Measurements from ENCODE around the gene RRAGD.

The RRAGD gene

DNA sequence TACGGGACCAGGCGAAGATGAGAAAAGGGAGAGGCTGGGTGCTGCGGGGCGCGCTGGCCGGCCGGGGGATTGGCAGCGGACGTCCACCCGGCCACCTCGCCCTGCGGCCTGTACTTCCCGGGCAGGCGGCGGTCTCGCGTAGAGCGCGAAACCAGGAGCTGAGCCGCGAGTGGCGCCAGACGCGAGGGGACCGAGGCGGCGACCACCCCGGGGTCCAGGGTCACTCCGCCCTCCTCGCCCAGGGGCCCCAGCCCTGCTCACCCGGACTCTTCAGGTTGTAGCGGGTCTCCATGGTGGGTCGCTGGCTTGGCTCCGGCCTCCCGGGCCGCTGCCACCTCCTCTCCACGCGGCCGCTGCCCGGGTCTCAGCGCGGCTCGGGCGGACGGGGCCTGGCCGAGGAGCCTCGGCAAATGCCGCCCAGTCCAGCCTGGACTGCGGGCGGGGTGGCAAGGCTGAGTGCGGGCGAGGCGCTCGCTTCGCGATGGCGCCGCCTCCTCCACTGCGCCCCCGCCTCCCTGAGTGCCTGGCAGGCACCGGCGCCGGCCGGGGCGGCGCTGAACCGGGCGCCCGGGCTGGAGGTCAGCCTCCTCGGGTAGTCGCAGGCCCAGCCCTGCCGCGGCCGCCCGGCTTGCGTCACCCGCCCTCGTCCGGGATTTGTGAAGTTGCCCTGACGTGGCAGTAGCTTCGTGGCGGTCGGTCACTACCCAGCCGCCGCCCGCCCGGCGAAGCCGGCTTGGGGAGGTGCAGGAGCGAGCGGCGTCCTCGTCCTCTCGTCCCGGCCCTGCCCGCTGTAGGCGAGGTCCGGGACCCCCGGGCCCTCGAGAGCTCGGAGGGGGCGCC lies 59.6 kb downstream of the RRAGD start, which contains the start of gene UBE2J1:
UBE2J1 (minus strand) TSS at position 445 of the 840 bp plus-strand sequence; CDS start at position 292, 153 bp downstream.
- Mint-ChIP-seq H3K27ac (peak within 1 kb of the TSS; percentile 98), H3K4me3 (peak within 1 kb of the TSS; percentile 98), H3K36me3 (ENCODE audit: low read depth) (peaks cover 2% of the 10 kb centered on the region), H3K27me3 (ENCODE audit: low read depth) (no peaks in the 10 kb centered on the region), H3K4me1 (ENCODE audit: low read depth) (peaks cover 61% of the 10 kb centered on the region), H3K9me3 (no peaks in the 10 kb centered on the region)

DNA sequence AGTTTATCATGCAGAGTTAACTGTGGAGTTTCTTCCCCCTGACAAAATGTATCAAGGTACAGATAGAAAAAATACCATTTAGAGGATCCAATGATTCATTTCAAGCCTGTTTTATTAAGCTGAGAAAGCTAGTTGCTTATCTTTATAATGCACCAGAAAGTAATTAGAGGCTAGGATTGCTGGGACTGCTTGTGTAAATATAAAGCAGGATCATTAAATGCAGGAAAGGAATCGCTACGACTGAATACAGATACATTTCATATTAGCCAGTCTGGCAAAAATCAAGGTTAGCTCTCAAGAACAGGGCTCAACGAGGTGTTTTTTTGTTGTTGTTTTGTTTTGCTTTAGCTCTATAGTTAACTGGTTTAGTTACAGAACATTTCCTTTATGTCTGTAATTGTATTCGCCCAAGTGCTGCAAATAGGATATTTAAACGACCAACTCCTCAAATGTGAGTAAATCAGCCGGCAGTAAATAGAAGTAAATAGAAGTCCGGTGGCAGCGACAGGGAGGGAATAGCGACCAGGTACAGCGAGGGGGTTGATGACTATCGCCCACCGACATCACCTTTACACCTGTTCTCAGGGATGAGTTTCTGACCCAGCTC lies 60.3 kb downstream of the RRAGD start:
- Mint-ChIP-seq H3K27me3 (ENCODE audit: low read depth) (no peaks in the 10 kb centered on the region), H3K4me3 (peak overlapping the region; percentile 98), H3K9me3 (no peaks in the 10 kb centered on the region), H3K27ac (peak overlapping the region; percentile 98), H3K4me1 (ENCODE audit: low read depth) (peaks cover 59% of the 10 kb centered on the region), H3K36me3 (ENCODE audit: low read depth) (peaks cover 2% of the 10 kb centered on the region)

DNA sequence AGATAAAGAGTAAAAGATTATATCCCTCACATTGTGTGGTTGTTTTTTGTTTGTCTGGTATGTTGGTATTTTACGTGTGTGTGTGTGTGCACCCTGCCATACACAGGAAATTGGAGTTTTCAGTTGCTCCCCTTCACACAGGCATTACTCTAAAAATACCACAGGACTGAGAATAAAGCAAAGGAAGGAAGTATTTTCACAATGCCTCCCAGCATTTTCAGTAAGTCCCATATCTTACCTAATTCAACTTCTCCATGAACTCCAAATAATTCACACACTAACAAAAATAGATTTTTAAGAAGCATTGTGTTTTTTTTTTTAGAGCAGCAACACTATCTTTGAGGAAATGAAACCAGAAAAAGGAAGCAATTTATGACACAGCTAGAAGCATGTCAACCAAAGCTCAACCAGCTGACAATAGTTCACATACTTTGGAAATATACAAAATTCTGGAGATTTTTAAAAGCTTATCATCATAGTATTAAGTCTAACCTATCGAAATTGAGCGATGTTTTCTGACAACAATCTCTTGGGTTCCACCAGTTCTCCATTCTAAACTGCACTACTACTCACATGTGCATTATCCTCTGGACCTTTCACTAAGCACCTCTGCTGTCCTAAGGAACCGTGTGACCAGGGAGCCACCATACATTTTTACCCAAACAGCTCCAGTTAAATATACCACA lies 61.6 kb downstream of the RRAGD start:
- H3K27ac Mint-ChIP-seq, result peak overlapping the region; percentile 98
- H3K4me3 Mint-ChIP-seq, result peak overlapping the region; percentile 98
- no peaks in the 10 kb centered on the region for H3K9me3 Mint-ChIP-seq
- H3K27me3 Mint-ChIP-seq (ENCODE audit: low read depth), result no peaks in the 10 kb centered on the region
- peaks cover 2% of the 10 kb centered on the region for H3K36me3 Mint-ChIP-seq (ENCODE audit: low read depth)
- H3K4me1 Mint-ChIP-seq (ENCODE audit: low read depth), result peaks cover 53% of the 10 kb centered on the region

DNA sequence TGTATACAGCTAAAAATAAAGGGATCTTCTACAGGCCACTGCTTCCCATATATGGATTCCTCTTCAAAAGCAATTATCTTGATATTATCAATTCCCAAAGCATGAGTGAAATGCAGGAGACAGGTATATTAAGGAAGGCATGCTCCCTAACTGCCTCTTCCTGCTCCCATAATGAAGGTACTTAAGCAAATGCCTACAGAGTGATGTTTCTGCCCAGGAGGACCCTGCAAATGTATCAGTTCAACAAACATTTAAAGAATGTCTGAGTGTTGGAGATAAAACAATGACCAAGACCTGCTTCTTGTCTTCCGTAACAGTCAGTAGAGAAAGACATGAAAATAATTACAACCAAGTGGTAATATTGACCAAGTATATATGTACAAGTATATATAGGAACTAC lies 63.7 kb downstream of the RRAGD start:
- Mint-ChIP-seq H3K27ac (no peak overlapping the region), H3K4me1 (ENCODE audit: low read depth) (peaks cover 47% of the 10 kb centered on the region), H3K27me3 (ENCODE audit: low read depth) (no peaks in the 10 kb centered on the region), H3K9me3 (no peaks in the 10 kb centered on the region), H3K36me3 (ENCODE audit: low read depth) (peaks cover 2% of the 10 kb centered on the region), H3K4me3 (no peak overlapping the region)

DNA sequence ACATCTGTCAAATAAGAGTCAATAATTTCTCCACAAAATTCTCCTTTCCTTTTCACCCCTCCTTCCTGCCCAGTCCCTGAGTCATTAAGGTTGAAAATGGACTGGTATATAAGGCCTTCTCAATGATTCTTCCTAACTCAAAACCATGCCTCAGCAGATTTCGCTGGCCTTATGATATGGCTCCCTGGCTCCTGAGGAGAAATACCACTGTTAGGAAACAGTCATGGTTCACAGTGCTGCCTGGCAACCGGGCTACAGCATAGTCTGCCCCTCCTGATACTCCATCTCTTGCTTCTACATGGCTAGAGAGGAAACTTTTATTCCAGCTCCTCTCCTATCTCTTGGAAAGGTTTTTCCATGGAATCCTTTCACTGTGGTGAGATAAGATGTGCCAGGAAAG lies 64.2 kb downstream of the RRAGD start:
- H3K4me1 Mint-ChIP-seq (ENCODE audit: low read depth), result peaks cover 46% of the 10 kb centered on the region
- H3K4me3 Mint-ChIP-seq, result no peak overlapping the region
- no peak overlapping the region for H3K27ac Mint-ChIP-seq
- H3K9me3 Mint-ChIP-seq, result no peaks in the 10 kb centered on the region
- no peaks in the 10 kb centered on the region for H3K27me3 Mint-ChIP-seq (ENCODE audit: low read depth)
- H3K36me3 Mint-ChIP-seq (ENCODE audit: low read depth), result peaks cover 2% of the 10 kb centered on the region

DNA sequence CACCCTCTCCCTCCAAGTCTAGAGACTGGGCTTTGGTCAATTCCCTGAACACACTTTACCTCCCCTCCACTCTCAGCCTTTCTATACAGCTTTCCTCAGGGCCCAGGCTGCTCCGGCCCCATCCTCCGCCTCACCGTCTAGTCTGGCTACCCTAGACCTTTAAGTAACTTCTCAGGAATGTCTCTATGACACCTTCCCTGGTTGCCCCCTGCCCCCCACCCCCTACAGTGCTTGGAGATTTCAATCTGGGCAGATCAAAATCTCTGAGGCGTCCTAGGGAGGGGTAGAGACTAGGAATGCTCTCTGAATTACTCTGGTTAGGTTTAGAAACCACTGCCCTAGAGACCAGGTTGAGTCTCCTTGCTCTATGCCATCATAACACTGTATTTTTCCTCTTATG lies 65.6 kb downstream of the RRAGD start:
- Mint-ChIP-seq H3K9me3 (no peaks in the 10 kb centered on the region), H3K27me3 (ENCODE audit: low read depth) (no peaks in the 10 kb centered on the region), H3K4me1 (ENCODE audit: low read depth) (peaks cover 43% of the 10 kb centered on the region), H3K36me3 (ENCODE audit: low read depth) (peaks cover 5% of the 10 kb centered on the region), H3K27ac (no peak overlapping the region), H3K4me3 (no peak overlapping the region)

DNA sequence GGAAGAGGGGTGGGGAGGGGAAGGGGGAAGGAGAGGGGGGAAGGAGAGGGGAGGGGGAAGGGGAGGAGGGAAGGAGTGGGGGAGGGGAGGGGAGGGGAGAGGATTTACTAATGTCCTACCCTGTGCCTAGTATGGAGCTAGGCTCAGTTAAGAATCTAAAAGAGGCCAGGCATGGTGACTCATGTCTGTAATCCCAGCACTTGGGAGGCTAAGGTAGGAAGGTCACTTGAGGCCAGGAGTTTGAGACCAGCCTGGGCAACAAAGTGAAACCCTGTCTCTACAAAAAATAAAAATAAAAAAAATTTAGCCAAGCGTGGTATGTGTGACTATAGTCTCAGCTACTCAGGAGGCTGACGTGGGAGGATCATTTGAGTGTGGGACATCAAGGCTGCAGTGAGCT lies 72.5 kb downstream of the RRAGD start:
- H3K4me3 Mint-ChIP-seq, result no peak overlapping the region
- H3K27me3 Mint-ChIP-seq (ENCODE audit: low read depth), result no peaks in the 10 kb centered on the region
- H3K4me1 Mint-ChIP-seq (ENCODE audit: low read depth), result peaks cover 8% of the 10 kb centered on the region
- peaks cover 38% of the 10 kb centered on the region for H3K36me3 Mint-ChIP-seq (ENCODE audit: low read depth)
- no peaks in the 10 kb centered on the region for H3K9me3 Mint-ChIP-seq
- peak overlapping the region; percentile 5 for H3K27ac Mint-ChIP-seq

DNA sequence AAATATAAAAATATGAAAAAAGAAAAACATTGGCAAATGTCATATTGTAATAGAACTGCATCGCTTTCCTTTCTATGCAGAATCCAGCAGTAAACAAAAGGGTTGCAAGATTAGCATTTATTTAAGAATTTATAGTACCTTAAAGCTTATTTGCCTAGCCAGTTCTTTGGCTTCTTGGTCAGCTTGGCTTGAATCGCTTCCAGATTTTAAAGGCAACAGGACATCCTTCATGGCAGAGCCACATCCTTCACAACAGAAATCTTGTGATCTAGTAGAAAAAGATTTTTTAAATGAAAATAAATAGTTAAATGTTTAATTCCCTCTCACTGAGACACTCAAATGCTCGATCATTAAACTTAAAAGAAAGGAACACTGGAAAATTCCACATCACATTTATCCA lies 76.9 kb downstream of the RRAGD start:
- Mint-ChIP-seq H3K27ac (no peak overlapping the region), H3K4me1 (ENCODE audit: low read depth) (peaks cover 5% of the 10 kb centered on the region), H3K4me3 (no peak overlapping the region), H3K36me3 (ENCODE audit: low read depth) (peaks cover 44% of the 10 kb centered on the region), H3K9me3 (no peaks in the 10 kb centered on the region), H3K27me3 (ENCODE audit: low read depth) (no peaks in the 10 kb centered on the region)

DNA sequence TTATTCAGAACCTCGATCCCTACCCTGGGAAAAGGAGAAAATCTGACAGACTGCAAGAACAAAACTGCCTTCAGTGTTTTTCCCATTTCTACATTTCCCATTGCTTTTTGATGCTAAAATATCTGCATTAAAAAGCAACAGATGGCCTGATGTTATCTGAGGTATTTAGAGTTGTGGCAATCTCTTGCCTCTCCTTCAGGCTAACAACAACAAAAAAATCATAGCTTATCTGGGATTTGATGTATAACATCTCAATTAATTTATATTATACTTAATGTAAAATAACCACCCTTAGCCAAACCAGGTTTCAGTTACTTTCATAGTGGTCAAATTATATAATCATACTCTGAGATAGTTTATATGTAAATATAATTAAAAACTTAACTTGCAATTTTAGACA lies 81.2 kb downstream of the RRAGD start:
- peaks cover 38% of the 10 kb centered on the region for H3K36me3 Mint-ChIP-seq (ENCODE audit: low read depth)
- no peaks in the 10 kb centered on the region for H3K9me3 Mint-ChIP-seq
- H3K4me1 Mint-ChIP-seq (ENCODE audit: low read depth), result peaks cover 4% of the 10 kb centered on the region
- no peaks in the 10 kb centered on the region for H3K27me3 Mint-ChIP-seq (ENCODE audit: low read depth)
- H3K27ac Mint-ChIP-seq, result no peak overlapping the region
- H3K4me3 Mint-ChIP-seq, result no peak overlapping the region

DNA sequence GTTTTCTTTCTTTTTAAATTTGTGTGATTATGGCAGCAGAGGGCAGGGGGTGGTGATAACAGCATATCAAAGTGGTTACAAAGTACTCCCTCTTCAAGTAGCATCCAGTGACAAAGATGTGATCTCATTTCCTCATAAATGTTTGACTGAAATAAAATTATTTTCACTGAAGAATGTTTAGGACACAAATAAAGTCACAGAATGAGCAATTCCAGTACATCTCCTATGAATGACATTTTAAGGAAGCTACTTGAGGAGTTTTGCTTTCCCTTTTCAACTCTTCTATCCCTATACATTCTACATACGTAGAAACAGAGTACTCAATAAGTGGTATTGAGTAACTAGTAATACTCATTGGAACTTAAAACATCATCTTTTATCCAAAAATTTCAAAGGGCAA lies 83.1 kb downstream of the RRAGD start:
- no peak overlapping the region for H3K4me3 Mint-ChIP-seq
- H3K9me3 Mint-ChIP-seq, result no peaks in the 10 kb centered on the region
- no peaks in the 10 kb centered on the region for H3K27me3 Mint-ChIP-seq (ENCODE audit: low read depth)
- H3K27ac Mint-ChIP-seq, result no peak overlapping the region
- peaks cover 40% of the 10 kb centered on the region for H3K36me3 Mint-ChIP-seq (ENCODE audit: low read depth)
- H3K4me1 Mint-ChIP-seq (ENCODE audit: low read depth), result peaks cover 4% of the 10 kb centered on the region

DNA sequence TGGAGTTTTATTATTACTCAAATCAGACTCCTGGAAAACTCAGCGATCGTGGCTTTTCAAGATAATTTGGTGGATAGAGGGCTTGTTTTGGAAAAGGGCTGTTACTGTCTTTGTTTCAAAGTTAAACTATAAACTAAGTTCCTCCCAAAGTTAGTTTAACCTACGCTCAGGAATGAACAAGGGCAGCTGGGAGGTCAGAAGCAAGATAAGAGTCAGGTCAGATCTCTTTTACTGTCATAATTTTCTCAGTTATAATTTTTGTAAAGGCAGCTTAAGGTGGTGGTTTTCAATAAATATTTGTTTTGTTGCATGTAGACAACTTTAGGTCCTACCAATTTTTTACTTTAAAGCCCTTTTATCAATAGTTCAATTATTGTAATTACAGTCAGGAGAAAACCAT lies 87.8 kb downstream of the RRAGD start:
- Mint-ChIP-seq H3K27ac (no peak overlapping the region), H3K9me3 (no peaks in the 10 kb centered on the region), H3K27me3 (ENCODE audit: low read depth) (no peaks in the 10 kb centered on the region), H3K36me3 (ENCODE audit: low read depth) (peaks cover 31% of the 10 kb centered on the region), H3K4me1 (ENCODE audit: low read depth) (peaks cover 8% of the 10 kb centered on the region), H3K4me3 (no peak overlapping the region)

DNA sequence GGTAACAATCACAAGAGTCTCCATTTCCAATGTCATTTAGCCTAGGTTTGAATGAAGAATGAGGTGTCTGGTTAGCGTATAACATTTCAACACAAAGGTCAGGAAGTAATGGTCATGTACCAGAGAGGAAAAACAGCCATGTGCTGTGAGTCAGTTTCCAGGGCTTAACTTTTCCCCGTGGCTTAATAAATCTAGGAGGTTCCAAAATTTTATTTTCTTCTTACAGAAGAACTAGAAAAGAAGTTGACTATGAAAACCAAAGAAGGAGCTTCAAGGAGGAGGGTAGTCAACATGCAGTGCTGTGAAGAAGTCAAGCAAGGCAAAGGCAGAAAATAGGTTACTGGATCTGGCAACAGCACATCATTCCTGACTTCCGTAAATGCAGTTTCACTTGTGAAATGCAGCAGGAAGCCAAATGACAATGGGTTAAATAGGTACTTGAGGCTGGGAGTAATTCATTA lies 88.5 kb downstream of the RRAGD start:
- H3K36me3 Mint-ChIP-seq (ENCODE audit: low read depth), result peaks cover 26% of the 10 kb centered on the region
- no peaks in the 10 kb centered on the region for H3K9me3 Mint-ChIP-seq
- no peak overlapping the region for H3K27ac Mint-ChIP-seq
- no peaks in the 10 kb centered on the region for H3K27me3 Mint-ChIP-seq (ENCODE audit: low read depth)
- peaks cover 6% of the 10 kb centered on the region for H3K4me1 Mint-ChIP-seq (ENCODE audit: low read depth)
- no peak overlapping the region for H3K4me3 Mint-ChIP-seq

DNA sequence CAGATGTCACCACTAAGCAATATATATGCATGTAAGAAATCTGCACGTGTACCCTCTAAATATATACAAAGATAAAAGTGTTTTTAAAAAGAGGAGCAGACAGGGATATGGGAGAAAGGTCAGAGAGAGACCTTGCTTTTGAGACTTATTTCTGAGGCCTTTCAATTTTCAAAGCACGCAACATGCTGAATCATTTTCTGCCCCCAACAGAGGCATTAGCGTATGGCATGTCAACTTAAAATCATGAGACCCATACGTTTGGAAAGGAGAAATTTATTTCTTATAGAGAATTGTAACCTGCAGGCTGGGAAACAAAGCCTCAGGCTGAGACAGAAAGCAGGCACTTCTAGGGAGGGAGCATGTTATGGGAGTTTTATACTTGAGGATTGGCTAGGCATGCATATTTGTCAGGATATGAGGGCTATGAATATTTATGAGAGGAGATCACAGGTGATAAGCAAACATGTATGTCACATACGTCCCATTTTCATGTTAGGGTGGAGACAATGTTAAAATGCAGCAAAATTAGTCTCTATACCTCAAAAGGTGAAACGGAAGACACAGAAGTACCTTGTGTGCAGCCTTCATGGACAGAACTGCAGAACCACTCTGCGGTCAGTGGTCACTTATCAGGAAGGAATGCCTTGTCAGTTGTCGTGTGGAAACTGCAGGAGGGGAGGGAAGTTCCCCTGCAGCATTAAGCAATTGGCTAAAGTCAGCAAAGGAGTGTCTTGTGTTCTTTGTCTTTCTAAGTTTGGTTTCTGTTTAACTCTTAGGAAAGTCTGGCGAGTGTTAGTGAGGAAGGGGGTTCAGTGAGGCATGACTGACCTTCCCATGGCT lies 90.7 kb downstream of the RRAGD start:
- H3K36me3 Mint-ChIP-seq (ENCODE audit: low read depth), result peaks cover 27% of the 10 kb centered on the region
- H3K27me3 Mint-ChIP-seq (ENCODE audit: low read depth), result no peaks in the 10 kb centered on the region
- H3K9me3 Mint-ChIP-seq, result no peaks in the 10 kb centered on the region
- H3K27ac Mint-ChIP-seq, result no peak overlapping the region
- peaks cover 6% of the 10 kb centered on the region for H3K4me1 Mint-ChIP-seq (ENCODE audit: low read depth)
- H3K4me3 Mint-ChIP-seq, result no peak overlapping the region

DNA sequence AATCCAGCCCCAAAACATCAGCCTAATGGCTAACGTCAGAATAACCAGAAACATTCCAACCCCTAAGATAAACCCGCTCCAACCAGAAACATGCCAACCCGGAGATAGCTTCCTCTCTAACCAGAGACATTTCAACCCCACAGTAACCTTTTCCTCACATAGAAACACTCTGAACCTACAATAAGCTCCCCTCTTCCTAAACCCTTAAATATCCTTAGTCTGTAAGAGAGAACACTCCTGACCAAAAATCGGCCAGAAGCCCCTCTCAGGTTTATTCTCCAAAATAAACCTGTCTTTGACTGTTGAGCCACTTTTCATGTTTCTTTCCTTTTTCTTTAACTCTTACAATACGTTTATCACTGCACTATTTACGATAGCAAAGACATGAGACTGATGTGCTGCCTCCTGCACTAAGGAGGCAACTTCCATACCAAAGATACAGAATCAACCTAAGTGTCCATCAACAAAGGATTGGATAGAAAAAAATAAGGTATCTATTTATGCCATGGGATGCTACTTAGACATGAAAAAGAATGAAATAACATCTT lies 92.0 kb downstream of the RRAGD start:
- Mint-ChIP-seq H3K27ac (no peak overlapping the region), H3K36me3 (ENCODE audit: low read depth) (peaks cover 27% of the 10 kb centered on the region), H3K4me1 (ENCODE audit: low read depth) (peaks cover 6% of the 10 kb centered on the region), H3K9me3 (no peaks in the 10 kb centered on the region), H3K27me3 (ENCODE audit: low read depth) (no peaks in the 10 kb centered on the region), H3K4me3 (no peak overlapping the region)
